Activated CD8-positive, alpha-beta memory T cell treated with anti-CD3 and anti-CD28 coated beads, Interleukin-2, amount 50 U/mL, for 1 hour (primary cell): Measurements from ENCODE around the gene GGTA1.
"Not testable (repeated sequence)": the region's sequence is repeated elsewhere in the genome, so short reads cannot be mapped to it uniquely, and the experiment has no call there.

Experiments
- DNase-seq: peaks from one replicate; pipeline ENCODE4 v3.0.0-alpha.2; 2020; ENCODE audit errors: extremely low read depth

GGTA1 gene

GRCh38 chr9:121499427-121500164, at the start of gene GGTA1:
Gene GGTA1, minus strand, starts transcription at chr9:121499844. Its CDS starts 31,922 bp downstream, at chr9:121467922.
- no peak for DNase-seq

- no peak for DNase-seq
These were observed 49.0 kb upstream of the GGTA1 start for GRCh38 chr9:121548666-121549065.

DNA sequence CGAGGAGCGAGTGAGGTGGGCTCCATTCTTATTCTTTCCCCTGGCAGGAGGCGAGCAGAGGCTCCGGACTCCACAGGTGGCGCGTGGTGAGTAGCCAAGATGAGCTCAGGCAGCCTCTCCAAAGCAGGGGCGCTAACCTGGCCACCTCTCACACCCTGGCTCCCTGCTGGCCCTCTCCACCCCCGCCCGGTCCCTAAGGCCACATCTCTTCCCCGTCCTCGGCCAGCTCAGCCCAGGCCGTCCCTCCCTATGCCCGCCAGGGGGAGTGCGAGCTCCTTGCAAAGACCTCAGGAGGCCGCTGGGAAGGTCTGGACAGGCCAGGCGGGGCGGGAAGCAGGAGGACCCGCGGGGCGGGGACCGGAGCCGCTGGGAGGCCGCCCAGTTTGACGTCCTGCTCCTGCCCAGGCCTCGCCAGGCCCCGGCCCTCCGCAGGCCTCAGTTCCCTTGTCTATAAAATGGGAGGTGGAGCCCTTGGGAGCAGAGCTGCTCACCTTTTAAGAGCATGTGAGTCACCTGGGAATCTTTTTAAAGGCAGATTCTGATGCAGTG, 46.3 kb upstream of the GGTA1 start:
- no peak for DNase-seq

- DNase-seq = no peak
These were observed 45.7 kb upstream of the GGTA1 start for GRCh38 chr9:121545150-121545874.

GRCh38 chr9:121542025-121542424, 42.4 kb upstream of the GGTA1 start:
- DNase-seq = no peak

DNA sequence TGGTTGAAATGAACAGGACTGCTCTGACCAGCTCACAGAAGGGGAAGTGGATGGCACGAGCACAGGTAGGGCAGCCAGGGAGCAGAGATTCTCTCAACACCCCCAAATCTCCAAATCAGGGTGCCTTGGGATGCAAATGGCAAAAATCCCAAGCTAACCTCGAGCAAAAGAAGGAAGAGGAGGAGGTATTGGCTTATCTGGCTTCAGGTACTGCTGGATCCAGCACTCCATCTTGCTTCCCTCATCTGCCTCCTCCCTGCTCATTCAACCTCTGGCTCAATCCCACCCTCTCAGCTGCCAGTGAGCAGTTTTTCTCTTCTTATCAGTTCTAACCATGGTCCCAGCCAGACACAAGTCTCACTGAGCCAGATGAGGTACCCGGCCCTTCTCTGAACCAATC, 41.6 kb upstream of the GGTA1 start:
- DNase-seq = no peak

DNA sequence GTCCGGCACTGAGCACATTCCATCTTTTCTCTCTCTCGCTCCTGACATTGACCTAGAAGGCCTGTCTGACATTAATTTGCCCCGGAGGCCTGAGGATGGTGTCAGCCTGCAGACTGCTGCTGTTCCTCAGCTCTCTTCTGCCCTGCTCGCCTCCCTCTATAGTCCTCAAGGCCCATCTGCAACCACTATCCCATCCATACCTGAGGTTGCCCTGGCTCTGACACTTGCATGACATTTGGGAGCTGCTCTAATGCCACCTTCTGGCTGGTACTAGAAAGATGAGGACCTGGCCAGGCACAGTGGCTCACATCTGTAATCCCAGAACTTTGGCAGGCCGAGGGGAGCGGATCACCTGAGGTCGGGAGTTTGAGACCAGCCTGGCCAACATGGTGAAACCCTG, 38.6 kb upstream of the GGTA1 start:
- no peak for DNase-seq

GRCh38 chr9:121537283-121537682, 37.6 kb upstream of the GGTA1 start:
- no peak for DNase-seq

DNA sequence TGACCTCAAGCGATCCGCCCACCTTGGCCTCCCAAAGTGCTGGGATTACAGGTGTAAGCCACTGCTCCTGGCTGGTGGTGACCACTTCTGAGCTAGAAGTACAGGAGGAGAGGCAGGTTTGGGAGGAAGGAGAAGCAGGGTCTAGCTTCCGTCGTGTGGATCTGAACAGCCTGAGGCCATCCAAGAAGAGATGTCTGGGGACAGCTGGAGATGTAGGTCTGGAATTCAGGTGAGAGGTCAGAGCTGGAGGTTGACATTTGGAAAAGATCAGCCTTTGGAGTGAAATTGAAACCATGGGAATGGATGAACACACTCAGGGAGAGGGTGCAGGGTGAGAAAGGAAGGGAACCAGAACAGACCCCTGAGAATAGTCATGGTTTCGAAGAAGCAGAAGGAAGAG, 33.2 kb upstream of the GGTA1 start:
- DNase-seq = no peak

DNA sequence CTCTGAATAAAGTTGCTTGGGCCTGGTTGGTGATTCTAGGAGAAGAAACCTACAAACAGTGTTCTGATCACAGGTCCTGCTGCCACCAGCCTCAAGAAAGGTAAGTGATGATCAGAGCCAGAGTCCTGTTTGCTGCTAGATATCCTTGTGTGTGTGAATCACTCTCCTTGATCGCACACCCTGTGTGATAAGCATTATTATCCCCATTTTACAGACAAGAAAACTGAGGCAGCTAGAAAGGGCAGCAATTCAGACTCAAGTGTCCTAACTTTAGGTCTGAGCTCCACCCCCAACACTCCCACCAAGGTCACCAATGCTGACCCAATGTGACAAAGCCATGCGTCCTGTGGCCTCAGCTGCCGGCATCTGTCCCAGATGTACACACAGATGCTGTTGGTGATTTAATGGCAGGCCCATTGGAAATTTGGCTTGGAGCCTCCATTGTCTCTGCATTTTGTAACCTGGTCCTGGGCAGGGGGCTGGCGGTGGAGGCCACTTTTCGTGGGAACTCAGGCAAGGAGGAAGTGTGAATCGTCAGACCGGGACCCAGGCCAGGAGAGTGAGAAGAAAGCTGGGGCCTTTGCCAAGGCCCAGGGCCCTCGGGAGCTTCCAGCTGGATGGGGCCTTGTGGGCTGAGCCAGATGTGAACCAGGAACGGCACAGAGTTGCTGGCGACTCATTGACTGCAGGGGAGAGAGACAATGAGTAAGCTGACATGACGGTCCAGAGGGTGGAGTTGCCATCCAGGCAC, 29.8 kb upstream of the GGTA1 start:
- no peak for DNase-seq

DNA sequence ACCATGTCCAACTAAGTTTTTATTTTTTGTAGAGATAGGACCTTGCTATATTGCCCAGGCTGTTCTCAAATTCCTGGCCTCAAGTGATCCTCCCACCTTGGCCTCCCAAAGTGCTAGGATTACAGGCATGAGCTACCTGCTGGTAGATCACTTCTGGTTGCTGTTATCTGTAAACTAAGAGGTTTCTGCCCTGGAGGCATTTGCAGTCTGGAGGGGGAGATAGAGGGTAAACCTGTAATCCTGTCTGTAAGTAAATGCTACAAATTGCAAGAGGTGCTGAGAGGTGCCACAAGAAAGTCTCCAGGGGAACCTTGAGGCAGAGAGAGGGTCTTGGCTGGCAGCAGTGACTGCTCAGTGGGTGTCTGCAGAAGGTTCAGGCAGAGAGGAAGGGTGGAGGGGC, 29.0 kb upstream of the GGTA1 start:
- DNase-seq = no peak

GRCh38 chr9:121527371-121527770, 27.7 kb upstream of the GGTA1 start:
- no peak for DNase-seq

GRCh38 chr9:121519688-121520087, 20.0 kb upstream of the GGTA1 start:
- not testable (repeated sequence) for DNase-seq

DNA sequence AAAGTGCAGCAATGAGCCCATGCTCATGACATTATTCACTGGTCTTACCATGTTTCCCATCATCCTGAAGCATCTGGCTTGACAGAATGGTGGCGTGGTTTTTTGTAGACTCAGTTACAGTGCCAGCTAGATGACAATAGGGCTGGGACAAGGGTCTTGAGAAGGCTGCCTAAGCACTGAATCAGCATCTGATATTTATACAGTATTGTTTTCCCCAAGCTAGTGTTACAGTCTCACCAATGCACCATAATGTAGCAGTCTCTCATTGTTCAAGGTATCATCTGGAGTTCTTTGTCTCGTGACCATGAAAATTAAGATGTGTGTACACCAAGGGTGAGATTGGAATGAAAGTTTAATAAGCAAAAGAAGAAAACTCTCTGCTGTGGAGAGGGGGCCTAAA, 19.0 kb upstream of the GGTA1 start:
- no peak for DNase-seq

DNA sequence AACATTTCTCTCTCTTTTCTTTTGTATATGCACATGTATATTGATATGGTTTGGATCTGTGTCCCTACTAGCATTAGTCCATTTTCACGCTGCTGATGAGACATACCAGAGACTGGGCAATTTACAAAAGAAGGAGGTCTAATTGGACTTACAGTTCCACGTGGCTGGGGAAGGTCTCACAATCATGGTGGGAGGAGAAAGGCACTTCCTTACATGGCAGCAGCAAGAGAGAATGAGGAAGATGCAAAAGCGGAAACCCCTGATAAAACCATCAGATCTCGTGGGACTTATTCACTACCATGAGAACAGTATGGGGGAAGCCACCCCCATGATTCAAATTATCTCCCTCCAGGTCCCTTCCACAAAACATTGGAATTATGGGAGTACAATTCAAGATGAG, 13.5 kb upstream of the GGTA1 start:
- not testable (repeated sequence) for DNase-seq

DNA sequence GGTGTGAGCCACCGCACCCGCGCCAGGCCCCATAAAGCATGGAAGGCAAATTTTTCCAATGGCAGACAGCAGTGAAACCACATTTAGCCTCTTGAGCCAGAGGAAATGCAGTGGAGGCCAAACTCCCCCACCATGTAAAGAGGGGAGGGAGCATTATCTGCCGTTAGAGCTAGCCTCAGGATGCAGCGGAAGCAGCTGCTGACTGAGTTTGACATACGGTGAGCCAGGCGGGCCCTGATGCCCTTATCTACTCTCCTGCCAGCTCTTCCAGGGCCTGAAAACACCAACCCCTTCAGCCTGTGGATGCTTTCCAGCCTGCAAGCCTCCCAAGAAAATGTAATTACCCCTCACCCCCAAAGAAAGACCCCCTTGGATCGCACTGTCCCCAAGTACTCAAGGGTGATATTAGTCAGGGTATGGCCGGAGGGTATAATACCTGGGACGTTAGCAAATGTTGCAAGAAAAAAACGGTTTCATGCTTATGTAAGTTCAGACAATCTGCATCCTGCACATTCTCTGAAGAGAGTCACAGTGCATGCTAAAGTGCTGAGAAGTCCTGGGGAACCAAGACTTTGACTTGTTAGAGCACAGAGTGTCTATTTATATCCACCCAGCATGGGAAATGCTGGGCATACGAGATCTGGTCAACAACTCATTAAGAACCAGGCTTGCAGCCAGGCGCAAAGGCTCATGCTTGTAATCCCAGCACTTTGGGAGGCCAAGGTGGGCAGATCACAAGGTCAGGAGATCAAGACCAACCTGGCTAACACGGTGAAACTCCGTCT, 11.3 kb upstream of the GGTA1 start:
- no peak for DNase-seq

- no peak for DNase-seq
These were observed 9.5 kb upstream of the GGTA1 start for GRCh38 chr9:121509180-121509579.

DNA sequence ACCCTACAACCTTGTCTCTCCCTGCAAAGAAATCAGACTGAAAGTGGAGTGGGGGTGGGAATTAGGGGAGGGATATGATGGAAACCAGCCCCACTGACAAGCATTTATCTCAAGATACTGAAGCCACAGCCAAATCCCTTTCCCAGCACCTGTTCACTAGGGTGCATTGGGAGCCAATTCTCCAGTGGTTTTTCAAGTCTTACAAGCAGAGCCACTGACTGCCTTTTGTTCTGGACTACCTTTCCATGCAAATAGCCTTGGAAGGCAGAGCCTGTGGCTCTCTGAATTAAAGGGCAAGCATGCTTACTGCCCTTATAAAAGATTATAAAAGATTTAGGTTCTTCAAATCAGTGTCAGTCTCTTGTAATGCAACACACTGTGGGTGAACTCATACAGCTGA, 8.8 kb upstream of the GGTA1 start:
- DNase-seq = no peak

GRCh38 chr9:121505903-121506735, 6.5 kb upstream of the GGTA1 start:
- no peak for DNase-seq

DNA sequence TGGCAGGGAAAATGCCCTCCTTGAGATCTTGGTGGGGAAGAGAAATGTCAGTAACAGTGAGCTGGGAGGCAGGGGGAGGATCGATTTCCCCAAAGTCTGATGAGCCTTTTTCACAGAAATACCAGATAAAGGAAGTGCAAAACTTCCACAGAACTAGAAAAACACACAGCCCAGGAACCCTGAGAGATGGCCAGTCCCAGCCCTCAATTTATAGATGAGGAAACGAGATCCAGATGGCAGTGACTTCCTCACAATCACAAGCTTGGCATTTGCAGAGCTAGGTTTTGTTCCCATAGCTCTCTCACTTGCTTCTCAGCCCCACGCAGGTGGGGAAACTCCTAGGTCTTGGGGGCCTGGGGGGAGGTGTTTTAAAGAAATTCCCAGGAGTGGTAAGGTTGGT, 3.8 kb upstream of the GGTA1 start:
- DNase-seq = no peak

GRCh38 chr9:121500165-121500478, 478 bp upstream of the GGTA1 start:
- no peak for DNase-seq
